ENCODE results near the gene LNX2. TPM values are rescaled to one million over a fixed set of nuclear protein-coding genes. Genes with fewer than 3 reads are reported as not detected.

LNX2 gene
- total and polyA plus RNA-seq, 2 donors (not counting 1 experiment from before 2014, with no cell fraction given), result 2.9 to 10.9 TPM

DNA sequence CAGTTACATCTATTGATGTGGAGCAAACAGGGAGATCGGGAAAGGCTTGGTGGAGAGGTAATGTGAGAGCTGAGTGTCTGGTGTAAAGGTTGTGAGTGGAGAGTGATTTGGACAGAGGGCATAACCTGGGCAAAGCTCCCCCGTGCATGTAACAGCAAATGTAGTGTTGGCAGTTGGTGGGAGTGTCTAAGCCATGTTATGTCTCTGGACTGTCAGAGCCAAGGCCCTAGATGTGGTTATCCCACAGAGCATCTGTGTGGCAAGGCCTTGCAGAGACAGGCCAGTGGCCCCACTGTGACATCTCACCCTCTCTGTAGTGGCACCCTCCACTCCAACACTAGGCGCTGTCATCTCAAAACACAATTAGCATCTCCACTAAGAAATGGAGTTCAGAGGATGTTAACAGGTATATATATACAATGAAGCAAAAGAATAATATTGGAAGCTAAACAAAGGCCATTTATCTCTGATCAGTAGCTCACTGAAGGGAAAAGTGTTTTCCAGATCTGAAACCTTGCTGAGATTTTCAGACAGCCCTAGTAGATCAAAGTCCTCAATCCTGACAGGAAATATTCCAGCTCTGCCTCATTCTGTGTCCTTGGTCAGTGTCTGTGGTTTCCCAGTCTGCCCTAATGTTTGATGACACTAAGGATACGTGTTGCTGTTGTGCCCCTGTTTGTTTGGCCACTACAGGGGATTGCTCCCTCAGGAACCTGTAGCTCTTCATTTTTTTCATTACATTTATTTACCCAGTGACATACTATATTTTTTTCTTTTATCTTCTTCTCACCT is 21.6 kb upstream of the LNX2 start:
- no peaks in the 10 kb centered on the region for H3K27me3 Mint-ChIP-seq
- no peak for ATAC-seq (ENCODE audit: low read depth)
- H3K4me1 Mint-ChIP-seq, result peaks cover 33% of the 10 kb centered on the region
- TF ChIP-seq EZH2 (IDR thresholded peaks at IDR 0.05; ENCODE audit: borderline replicate concordance, insufficient read depth, low read depth, low read length, poor library complexity, severe bottlenecking) (no peak), CTCF (IDR thresholded peaks at IDR 0.05) (no peak)
- ChIA-PET CTCF (interaction anchor here (0.7 to 2.1 kb wide), 4 partner anchors 7 to 367 kb away, joined by 3 to 6 read pairs (median 3); no protein-coding TSS in a partner anchor), POLR2A (no interaction called here)
- Histone ChIP-seq H4K20me1 (ENCODE audit: control insufficient read depth, insufficient read depth, low read length, poor library complexity, severe bottlenecking) (peaks cover 26% of the 10 kb centered on the region), H2AFZ (ENCODE audit: insufficient read depth, low read depth, low read length, poor library complexity, severe bottlenecking) (no peak overlapping the region), H3K36me3 (replicated peaks in 1 of 2; ENCODE audit: control extremely low read depth in 1 of 2, control insufficient read depth in 1 of 2, extremely low read depth in 1 of 2, insufficient read depth in 2 of 2, low read length in 1 of 2) (peaks cover 0 to 3% of the 10 kb centered on the region in 2 experiments), H3K27me3 (replicated peaks in 1 of 4; ENCODE audit: control extremely low read depth in 1 of 4, control insufficient read depth in 3 of 4, insufficient read depth in 4 of 4, low read length in 3 of 4) (no peaks in the 10 kb centered on the region), H3K4me1 (ENCODE audit: control insufficient read depth in 2 of 2, insufficient read depth in 2 of 2, low read length in 2 of 2) (no peaks in the 10 kb centered on the region), H3K9me3 (ENCODE audit: control extremely low read depth in 1 of 3, control insufficient read depth in 2 of 3, insufficient read depth in 1 of 3, low read length in 2 of 3) (no peaks in the 10 kb centered on the region), H3K4me2 (replicated peaks; ENCODE audit: low read depth, low read length, poor library complexity, severe bottlenecking) (no peak overlapping the region), H3K9ac (ENCODE audit: low read length) (no peak overlapping the region), H3K4me3 (ENCODE audit: control extremely low read depth in 1 of 5, extremely low read depth in 1 of 5, insufficient read depth in 1 of 5, low read depth in 2 of 5, low read length in 4 of 5) (no peak overlapping the region), H3K79me2 (ENCODE audit: control insufficient read depth, insufficient read depth, low read length) (peaks cover 66% of the 10 kb centered on the region), H3K27ac (ENCODE audit: low read length in 2 of 2) (no peak overlapping the region)
- H3K4me3 Mint-ChIP-seq, result no peak overlapping the region
- no peak overlapping the region for H3K27ac Mint-ChIP-seq
- no peaks in the 10 kb centered on the region for H3K9me3 Mint-ChIP-seq (ENCODE audit: insufficient read depth)
- WGBS (ENCODE audit: insufficient coverage), result 94% methylated on average over 3 of the region's 4 CpGs
- no peak for DNase-seq
- intact Hi-C loops (cut with micrococcal nuclease), result no loop called here

GRCh38 chr13:27639186-27639585 is 18.9 kb upstream of the LNX2 start:
- Mint-ChIP-seq H3K27me3 (no peaks in the 10 kb centered on the region), H3K27ac (no peak overlapping the region), H3K4me3 (no peak overlapping the region), H3K4me1 (peaks cover 39% of the 10 kb centered on the region), H3K9me3 (ENCODE audit: insufficient read depth) (no peaks in the 10 kb centered on the region)
- no peak overlapping the region for H2AFZ ChIP-seq (ENCODE audit: insufficient read depth, low read depth, low read length, poor library complexity, severe bottlenecking)
- peaks cover 33% of the 10 kb centered on the region for H4K20me1 ChIP-seq (ENCODE audit: control insufficient read depth, insufficient read depth, low read length, poor library complexity, severe bottlenecking)
- intact Hi-C loops (cut with micrococcal nuclease), result no loop called here
- H3K79me2 ChIP-seq (ENCODE audit: control insufficient read depth, insufficient read depth, low read length), result peaks cover 67% of the 10 kb centered on the region
- CTCF ChIA-PET, result interaction anchor here (0.6 kb wide), 1 partner anchor 275 kb away, joined by 3 read pairs; no protein-coding TSS in a partner anchor
- no peak overlapping the region for H3K27ac ChIP-seq (ENCODE audit: low read length in 2 of 2)
- no peaks in the 10 kb centered on the region for H3K9me3 ChIP-seq (ENCODE audit: control extremely low read depth in 1 of 3, control insufficient read depth in 2 of 3, insufficient read depth in 1 of 3, low read length in 2 of 3)
- no peak for DNase-seq
- no peaks in the 10 kb centered on the region for H3K27me3 ChIP-seq (replicated peaks in 1 of 4; ENCODE audit: control extremely low read depth in 1 of 4, control insufficient read depth in 3 of 4, insufficient read depth in 4 of 4, low read length in 3 of 4)
- H3K4me2 ChIP-seq (replicated peaks; ENCODE audit: low read depth, low read length, poor library complexity, severe bottlenecking), result no peak overlapping the region
- H3K36me3 ChIP-seq (replicated peaks in 1 of 2; ENCODE audit: control extremely low read depth in 1 of 2, control insufficient read depth in 1 of 2, extremely low read depth in 1 of 2, insufficient read depth in 2 of 2, low read length in 1 of 2), result peaks cover 3% of the 10 kb centered on the region in 2 experiments
- no peaks in the 10 kb centered on the region for H3K4me1 ChIP-seq (ENCODE audit: control insufficient read depth in 2 of 2, insufficient read depth in 2 of 2, low read length in 2 of 2)
- no peak for TF ChIP-seq EZH2 (IDR thresholded peaks at IDR 0.05; ENCODE audit: borderline replicate concordance, insufficient read depth, low read depth, low read length, poor library complexity, severe bottlenecking)
- no peak for TF ChIP-seq CTCF (IDR thresholded peaks at IDR 0.05)
- ATAC-seq (ENCODE audit: low read depth), result no peak
- no peak overlapping the region for H3K4me3 ChIP-seq (ENCODE audit: control extremely low read depth in 1 of 5, extremely low read depth in 1 of 5, insufficient read depth in 1 of 5, low read depth in 2 of 5, low read length in 4 of 5)
- POLR2A ChIA-PET, result no interaction called here
- no peak overlapping the region for H3K9ac ChIP-seq (ENCODE audit: low read length)
